Sigmoid colon (tissue), 3 donors: ENCODE results near the gene TSPAN19.

ENCODE experiments used
- POLR2A ChIP-seq, 2 donors: fragments of 450-650 bp; IDR thresholded peaks; one replicate each; pipeline ENCODE4 v1.6.1; 2016; ENCODE audit warnings: antibody characterized with exemption in 2 of 2, mild to moderate bottlenecking in 2 of 2, moderate library complexity in 2 of 2
- TF ChIP-seq, protein P1 (sequence below), 4 experiments: fragments of 450-650 bp in 3 of 4; fragments of 200-600 bp in 1 of 4; IDR thresholded peaks; one replicate each; pipeline ENCODE4 v1.5.1; 2016 to 2019; ENCODE audit warnings: antibody characterized with exemption in 4 of 4, mild to moderate bottlenecking in 3 of 4, moderate library complexity in 2 of 4

DNA sequence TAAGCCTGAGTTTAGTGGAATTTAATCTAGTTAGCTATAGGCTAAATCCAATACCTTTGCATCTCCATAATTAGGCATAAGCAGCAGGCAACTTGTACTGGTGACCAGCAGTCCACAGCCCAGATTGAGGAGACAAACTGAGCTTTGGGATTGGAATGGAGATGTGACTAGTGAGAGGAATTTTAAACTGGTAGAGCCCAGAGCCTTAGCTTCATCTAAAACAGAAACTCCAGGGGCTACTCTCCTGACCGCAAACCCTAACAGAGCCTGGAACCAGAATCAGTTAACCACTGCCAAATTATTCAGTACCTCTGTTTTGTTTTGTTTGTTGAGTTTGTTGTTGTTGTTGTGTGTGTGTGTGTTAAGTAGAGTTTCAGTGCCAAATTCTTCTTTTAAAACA is 53.2 kb downstream of the TSPAN19 start:
- no peak for TF ChIP-seq POLR2A (IDR thresholded peaks at IDR 0.05)
- TF ChIP-seq, protein P1, sequence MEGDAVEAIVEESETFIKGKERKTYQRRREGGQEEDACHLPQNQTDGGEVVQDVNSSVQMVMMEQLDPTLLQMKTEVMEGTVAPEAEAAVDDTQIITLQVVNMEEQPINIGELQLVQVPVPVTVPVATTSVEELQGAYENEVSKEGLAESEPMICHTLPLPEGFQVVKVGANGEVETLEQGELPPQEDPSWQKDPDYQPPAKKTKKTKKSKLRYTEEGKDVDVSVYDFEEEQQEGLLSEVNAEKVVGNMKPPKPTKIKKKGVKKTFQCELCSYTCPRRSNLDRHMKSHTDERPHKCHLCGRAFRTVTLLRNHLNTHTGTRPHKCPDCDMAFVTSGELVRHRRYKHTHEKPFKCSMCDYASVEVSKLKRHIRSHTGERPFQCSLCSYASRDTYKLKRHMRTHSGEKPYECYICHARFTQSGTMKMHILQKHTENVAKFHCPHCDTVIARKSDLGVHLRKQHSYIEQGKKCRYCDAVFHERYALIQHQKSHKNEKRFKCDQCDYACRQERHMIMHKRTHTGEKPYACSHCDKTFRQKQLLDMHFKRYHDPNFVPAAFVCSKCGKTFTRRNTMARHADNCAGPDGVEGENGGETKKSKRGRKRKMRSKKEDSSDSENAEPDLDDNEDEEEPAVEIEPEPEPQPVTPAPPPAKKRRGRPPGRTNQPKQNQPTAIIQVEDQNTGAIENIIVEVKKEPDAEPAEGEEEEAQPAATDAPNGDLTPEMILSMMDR (IDR thresholded peaks at IDR 0.05): no peak
